Germinal center (tissue), 1 donor: ENCODE results near the gene DDX51.
"Not testable (repeated sequence)": the region's sequence is repeated elsewhere in the genome, so short reads cannot be mapped to it uniquely, and the experiment has no call there.

ENCODE experiments used
- DNase-seq: peaks from one replicate; pipeline ENCODE4 v3.0.0; 2012; ENCODE audit warnings: mixed read lengths, low spot score

The DDX51 gene

GRCh38 chr12:132117558-132117875 lies 26.6 kb downstream of the DDX51 start:
- no peak for DNase-seq

- DNase-seq = no peak
These were observed 27.2 kb downstream of the DDX51 start for GRCh38 chr12:132116709-132117557.

GRCh38 chr12:132115500-132115899 lies 28.6 kb downstream of the DDX51 start:
- DNase-seq = no peak

GRCh38 chr12:132114667-132115066 lies 29.5 kb downstream of the DDX51 start:
- no peak for DNase-seq

- no peak for DNase-seq
These were observed 32.3 kb downstream of the DDX51 start for GRCh38 chr12:132111654-132112304.

GRCh38 chr12:132110677-132111076 lies 33.4 kb downstream of the DDX51 start:
- no peak for DNase-seq

GRCh38 chr12:132109741-132110140 lies 34.4 kb downstream of the DDX51 start:
- DNase-seq = no peak

GRCh38 chr12:132108211-132108832 lies 35.8 kb downstream of the DDX51 start:
- DNase-seq = no peak

- DNase-seq = no peak
These were observed 37.2 kb downstream of the DDX51 start for GRCh38 chr12:132106921-132107320.

GRCh38 chr12:132105467-132105866 lies 38.7 kb downstream of the DDX51 start:
- no peak for DNase-seq

GRCh38 chr12:132103542-132104308 lies 40.4 kb downstream of the DDX51 start:
- DNase-seq = no peak

GRCh38 chr12:132103072-132103471 lies 41.0 kb downstream of the DDX51 start:
- DNase-seq = not testable (repeated sequence)

- no peak for DNase-seq
These were observed 41.8 kb downstream of the DDX51 start for GRCh38 chr12:132102297-132102696.

GRCh38 chr12:132100306-132101065 lies 43.6 kb downstream of the DDX51 start:
- DNase-seq = no peak

GRCh38 chr12:132099739-132100138 lies 44.4 kb downstream of the DDX51 start:
- DNase-seq = no peak

- DNase-seq = no peak
These were observed 48.4 kb downstream of the DDX51 start for GRCh38 chr12:132095520-132096409.

GRCh38 chr12:132094269-132094891 lies 49.7 kb downstream of the DDX51 start:
- DNase-seq = no peak

GRCh38 chr12:132089407-132089910 lies 54.7 kb downstream of the DDX51 start:
- DNase-seq = no peak
